HepG2 (cell line): ENCODE results near the gene IFRD1.

Source experiments
- ZBTB26 ChIP-seq: IDR thresholded peaks from 2 replicates; pipeline ENCODE4 v1.6.1; 2016; ENCODE audit warnings: missing compliant biosample characterization, missing genetic modification reagents, borderline replicate concordance
- ZNF275 ChIP-seq: sonication (generic); formaldehyde crosslinking; IDR thresholded peaks from 2 replicates; pipeline ENCODE4 v1.8.0; 2022; ENCODE audit warnings: missing genetic modification reagents, mild to moderate bottlenecking, inconsistent platforms, borderline replicate concordance
- TF ChIP-seq, protein P1 (sequence below): sonication (generic); formaldehyde crosslinking; conservative IDR thresholded peaks from 2 replicates; pipeline ENCODE4 v1.4.0; 2020; ENCODE audit warnings: missing genetic modification reagents

DNA sequence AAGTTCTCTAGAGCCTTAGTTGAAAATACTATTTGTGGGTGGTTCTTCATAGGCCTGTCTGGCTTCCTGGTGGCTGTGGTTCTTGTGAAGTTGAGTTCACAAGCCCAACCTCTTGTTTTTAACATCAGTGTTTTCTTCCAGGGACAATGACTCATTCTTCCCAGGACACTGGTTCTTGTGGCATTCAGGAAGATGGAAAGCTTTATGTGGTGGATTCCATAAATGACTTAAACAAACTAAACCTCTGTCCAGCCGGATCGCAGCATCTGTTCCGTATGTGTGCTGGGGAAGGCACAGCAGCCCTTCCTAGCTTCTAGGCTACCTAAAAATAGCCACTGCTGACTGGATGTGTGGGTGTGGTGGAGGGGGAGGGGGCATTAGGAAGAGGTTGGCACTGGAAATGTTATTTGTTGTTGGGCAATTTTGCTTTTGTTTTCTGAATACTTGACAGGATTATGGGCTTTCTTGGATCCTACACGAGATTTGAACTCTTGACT lies 34.5 kb downstream of the IFRD1 start:
- no peak for TF ChIP-seq ZNF275 (CRISPR knock-in tag)
- no peak for TF ChIP-seq ZBTB26
- TF ChIP-seq, protein P1, sequence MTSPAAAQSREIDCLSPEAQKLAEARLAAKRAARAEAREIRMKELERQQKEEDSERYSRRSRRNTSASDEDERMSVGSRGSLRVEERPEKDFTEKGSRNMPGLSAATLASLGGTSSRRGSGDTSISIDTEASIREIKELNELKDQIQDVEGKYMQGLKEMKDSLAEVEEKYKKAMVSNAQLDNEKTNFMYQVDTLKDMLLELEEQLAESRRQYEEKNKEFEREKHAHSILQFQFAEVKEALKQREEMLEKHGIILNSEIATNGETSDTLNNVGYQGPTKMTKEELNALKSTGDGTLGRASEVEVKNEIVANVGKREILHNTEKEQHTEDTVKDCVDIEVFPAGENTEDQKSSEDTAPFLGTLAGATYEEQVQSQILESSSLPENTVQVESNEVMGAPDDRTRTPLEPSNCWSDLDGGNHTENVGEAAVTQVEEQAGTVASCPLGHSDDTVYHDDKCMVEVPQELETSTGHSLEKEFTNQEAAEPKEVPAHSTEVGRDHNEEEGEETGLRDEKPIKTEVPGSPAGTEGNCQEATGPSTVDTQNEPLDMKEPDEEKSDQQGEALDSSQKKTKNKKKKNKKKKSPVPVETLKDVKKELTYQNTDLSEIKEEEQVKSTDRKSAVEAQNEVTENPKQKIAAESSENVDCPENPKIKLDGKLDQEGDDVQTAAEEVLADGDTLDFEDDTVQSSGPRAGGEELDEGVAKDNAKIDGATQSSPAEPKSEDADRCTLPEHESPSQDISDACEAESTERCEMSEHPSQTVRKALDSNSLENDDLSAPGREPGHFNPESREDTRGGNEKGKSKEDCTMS = no peak
